NOMO-1 treated with dmso at 0.1 percent for 144 hours (cell line): ENCODE results near the gene GTF3C1.
"Not testable (repeated sequence)": the region's sequence is repeated elsewhere in the genome, so short reads cannot be mapped to it uniquely, and the experiment has no call there.

ENCODE experiments used
- DNase-seq: peaks from one replicate; lab custom pipeline; 2025; ENCODE audit not compliant: unreplicated experiment; lab: John Stamatoyannopoulos, UW

GTF3C1 gene

DNA sequence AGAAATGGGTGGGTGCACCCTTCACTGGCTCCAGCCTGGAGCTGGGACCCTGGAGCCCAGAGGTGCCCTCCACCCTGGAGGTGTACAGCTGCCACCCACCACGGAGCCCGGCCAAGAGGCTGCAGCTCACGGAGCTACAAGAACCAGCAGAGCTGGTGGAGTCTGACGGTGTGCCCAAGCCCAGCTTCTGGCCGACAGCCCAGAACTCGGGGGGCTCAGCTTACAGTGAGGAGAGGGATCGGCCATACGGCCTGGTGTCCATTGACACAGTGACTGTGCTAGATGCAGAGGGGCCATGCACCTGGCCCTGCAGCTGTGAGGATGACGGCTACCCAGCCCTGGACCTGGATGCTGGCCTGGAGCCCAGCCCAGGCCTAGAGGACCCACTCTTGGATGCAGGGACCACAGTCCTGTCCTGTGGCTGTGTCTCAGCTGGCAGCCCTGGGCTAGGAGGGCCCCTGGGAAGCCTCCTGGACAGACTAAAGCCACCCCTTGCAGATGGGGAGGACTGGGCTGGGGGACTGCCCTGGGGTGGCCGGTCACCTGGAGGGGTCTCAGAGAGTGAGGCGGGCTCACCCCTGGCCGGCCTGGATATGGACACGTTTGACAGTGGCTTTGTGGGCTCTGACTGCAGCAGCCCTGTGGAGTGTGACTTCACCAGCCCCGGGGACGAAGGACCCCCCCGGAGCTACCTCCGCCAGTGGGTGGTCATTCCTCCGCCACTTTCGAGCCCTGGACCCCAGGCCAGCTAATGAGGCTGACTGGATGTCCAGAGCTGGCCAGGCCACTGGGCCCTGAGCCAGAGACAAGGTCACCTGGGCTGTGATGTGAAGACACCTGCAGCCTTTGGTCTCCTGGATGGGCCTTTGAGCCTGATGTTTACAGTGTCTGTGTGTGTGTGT is 100.9 kb downstream of the GTF3C1 start:
- DNase-seq = no peak

DNA sequence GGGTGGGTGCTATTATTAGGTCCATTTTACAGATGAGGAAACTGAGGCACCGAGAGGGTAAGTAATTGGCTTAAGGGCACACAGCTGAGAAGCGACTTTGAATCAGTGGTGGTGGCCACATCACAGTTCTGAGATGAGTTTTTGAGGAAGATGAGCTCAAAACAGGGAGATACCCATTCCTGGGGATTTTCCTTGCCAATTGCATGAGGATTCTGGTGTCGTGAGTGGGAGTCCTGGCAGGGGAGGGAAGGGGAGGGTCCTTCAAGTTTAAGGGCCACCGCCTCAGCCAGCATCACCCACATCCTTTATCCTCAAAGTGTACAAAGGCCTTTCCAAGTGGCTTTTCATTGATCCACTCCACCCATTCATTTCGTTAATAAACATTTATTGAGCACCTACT is 102.4 kb downstream of the GTF3C1 start:
- DNase-seq = no peak

DNA sequence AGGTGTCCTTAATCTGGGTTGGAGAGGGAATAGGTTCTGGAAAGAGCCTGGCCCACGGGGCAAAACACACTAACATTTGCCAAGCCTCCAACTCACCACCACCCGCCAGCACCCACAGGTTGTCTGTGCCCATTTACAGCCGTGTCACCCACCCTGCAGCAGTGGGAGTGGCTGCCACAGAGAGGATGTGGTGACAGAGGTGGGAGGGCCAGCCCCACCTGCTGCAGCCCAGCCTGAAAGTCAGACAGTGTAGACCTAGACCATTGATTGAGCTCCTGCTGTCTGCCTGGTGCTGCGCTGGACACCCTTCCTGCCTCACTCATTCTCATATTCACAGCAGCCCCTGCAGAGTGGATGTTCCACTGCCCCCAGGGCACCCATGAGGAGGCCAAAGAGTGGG is 103.0 kb downstream of the GTF3C1 start:
- DNase-seq = no peak

DNA sequence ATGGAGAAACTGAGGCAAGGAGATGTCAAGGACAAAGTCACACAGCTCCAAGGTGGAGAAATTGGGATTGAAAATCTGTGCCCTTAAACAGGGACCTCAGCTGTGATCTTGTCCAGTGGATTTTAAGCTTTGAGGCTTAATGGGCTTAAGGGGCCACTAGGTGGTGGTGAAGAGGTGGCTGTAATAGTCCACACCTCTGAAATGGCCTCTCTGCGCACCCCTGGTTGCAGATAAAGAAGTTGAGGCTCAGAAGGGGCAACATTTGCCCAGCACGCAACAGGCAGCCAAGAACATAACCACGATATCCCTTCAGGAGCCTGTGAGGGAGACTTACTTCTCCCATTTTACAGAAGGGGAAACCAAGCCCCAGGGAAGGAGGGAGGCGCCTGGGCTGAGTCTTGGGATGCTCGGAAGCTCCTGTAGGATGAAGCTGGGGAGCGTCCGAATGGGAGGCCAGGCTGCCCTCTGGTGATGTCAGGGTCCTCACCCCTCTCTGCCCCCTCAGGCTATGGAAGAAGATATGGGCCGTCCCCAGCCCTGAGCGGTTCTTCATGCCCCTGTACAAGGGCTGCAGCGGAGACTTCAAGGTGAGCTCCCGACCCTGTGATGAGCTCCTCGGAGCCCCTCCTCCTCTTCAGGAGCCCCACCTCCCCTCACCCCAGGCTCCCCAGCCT is 104.1 kb downstream of the GTF3C1 start:
- no peak for DNase-seq

DNA sequence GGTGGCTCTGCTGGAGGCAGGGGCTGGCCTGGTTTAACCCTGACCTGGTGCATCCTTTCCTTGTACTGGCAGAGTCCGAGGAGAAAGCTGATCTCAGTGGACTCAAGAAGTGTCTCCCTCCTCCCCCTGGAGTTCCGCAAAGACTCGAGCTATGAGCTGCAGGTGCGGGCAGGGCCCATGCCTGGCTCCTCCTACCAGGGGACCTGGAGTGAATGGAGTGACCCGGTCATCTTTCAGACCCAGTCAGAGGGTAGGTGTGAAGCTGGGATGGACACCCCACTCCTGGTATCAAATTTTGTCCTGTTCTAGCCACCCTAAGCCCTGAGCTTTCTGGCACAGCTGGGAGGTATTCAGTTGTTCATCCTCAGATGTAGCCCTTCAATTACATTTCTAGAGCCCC is 105.2 kb downstream of the GTF3C1 start:
- no peak for DNase-seq

DNA sequence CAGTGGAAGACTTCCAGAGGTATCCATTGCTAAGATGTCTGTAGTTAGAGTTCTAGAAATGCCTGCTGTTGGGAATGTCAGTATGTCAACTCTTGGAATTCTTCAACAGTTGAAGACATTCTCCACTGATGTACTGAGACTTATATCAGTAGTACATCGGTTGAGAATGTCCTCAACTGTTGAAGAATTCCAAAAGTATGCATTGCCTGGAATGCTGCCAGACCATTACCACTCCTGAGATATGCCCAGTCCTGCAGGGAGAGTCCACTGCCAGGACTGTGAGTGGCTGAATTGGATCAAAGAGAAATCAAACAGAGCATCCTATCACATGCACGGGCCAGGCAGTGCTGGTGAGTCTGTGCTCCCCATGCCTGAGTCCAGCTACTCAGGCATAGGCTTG is 105.7 kb downstream of the GTF3C1 start:
- no peak for DNase-seq

GRCh38 chr16:27441998-27442397 is 107.7 kb downstream of the GTF3C1 start:
- no peak for DNase-seq

DNA sequence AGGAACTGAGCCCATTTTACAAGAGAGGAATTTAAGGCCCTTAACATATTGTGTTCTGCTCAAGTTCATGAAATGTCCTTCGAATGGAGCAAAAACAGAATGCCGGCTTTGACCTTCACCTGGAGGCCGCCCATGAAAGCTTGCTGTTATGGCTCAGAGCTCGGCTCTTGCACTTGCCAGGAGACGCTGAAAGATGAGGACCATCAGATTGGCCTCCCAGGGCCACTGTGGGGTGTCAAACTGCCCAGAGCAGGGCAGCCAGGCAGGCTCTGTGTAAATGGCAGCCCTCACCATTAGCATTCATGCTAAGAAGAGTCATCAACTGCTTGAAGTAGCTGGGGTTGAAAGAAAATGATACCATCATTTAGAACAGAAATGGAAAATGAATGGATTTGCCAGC is 108.4 kb downstream of the GTF3C1 start:
- no peak for DNase-seq

DNA sequence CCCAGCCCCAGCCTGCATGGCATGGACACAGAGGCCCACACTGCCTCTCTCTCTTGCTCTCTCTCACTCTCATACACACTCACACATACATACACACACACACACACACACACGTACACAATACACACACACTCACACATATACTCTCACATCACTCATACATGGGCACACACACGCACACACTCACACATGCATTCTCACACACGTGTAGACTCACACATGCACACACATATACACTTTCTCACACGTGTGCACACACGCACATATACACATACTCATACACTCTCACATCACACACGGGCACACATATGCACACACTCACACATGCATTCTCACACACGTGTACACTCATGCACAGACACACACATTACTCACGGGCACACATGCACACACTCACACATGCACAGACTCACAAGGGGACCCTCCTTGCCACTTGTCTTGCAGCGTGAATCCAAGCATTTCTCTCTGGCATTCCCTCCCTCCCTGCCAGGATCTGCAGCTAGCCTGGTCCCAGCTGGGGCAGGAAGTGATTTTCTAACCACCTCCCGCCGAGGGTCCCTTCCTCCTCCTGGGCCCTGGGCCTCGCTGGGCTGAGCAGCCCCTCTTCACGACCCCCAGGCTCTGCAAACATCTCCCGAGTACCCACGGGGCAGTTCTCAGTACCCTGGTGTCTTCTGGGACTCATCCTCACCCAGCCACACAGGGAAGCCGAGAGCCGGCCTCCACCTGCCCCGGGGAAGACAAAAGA is 110.3 kb downstream of the GTF3C1 start:
- no peak for DNase-seq

DNA sequence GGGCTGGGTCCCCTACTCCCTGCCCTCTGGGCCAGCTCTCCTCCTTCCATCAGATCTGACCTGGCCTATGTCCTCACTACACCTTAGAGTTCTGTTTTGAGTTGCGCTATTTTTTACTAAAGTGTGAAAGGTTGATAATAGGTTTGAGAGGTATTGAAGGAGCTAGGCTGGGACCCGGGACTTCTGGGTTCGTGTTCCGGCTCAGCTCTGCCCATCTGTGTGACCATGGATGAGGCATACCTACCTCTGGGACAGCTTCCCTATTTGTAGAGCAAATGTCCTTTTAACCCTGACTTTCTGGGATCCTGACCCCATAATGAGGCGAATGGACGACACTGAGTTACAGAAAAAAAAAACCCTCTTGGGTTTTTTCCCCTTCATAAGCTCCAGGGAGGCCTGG is 111.8 kb downstream of the GTF3C1 start:
- no peak for DNase-seq

GRCh38 chr16:27436921-27437650 is 112.6 kb downstream of the GTF3C1 start:
- no peak for DNase-seq

- DNase-seq = no peak
Observed at GRCh38 chr16:27436065-27436464, 113.6 kb downstream of the GTF3C1 start.

DNA sequence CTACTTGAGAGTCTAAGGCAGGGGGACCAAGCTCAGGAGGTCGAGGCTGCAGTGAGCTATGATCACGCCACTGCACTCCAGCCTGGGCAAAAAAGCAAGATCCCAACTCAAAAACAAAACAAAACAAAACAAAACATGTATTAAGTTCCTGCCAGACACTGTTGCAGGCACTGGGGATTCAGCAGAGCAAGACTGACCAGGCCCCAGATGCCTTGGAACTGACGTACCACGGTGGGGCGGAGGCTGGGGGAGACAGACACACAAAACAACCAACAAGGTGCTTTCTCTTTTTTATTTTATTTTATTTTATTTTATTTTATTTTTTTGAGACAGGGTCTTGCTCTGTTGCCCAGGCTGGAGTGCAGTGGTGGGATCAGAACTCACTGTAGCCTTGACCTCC is 114.6 kb downstream of the GTF3C1 start:
- not testable (repeated sequence) for DNase-seq

GRCh38 chr16:27434141-27435051 is 115.3 kb downstream of the GTF3C1 start:
- DNase-seq = no peak

DNA sequence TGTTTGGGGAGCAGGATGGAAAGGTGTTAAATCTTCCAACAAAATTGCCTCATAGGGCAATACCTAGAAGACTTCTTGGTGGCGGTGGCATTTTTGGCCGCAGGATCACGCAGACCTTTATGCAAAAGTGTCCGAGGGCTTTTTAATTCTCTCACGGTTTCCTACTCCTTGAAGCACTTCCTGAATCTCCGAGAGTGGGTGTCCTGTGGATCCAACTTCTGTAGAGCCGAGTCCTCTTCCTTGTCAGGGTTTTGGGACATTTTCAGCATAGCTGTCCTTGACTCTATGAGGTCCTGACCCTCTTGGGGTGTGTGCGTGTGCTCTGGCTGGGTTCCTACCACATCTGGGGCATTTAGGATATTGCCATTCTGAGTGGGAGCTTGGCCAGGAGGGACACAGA is 116.1 kb downstream of the GTF3C1 start:
- no peak for DNase-seq

- DNase-seq = not testable (repeated sequence)
Observed at GRCh38 chr16:27433191-27433590, 116.5 kb downstream of the GTF3C1 start.

DNA sequence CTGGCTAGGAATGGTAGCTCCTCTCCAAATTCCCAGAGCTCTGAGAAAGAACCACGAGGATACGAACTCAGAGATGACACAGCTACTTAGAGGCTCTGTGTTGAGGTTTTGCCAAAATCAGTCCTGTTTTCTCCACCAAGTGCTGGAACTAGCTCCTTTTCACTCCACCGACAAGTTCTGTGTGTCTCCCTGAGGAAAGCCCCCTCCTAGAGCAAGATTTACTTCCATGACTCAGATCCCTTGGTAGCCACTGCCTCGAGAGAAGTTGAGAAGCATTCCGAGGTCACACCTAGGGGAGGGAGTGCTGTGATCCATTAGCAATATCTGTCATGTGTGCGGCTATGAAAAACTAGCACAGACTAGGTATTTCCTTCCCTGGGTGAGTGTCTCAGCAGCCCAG is 117.2 kb downstream of the GTF3C1 start:
- no peak for DNase-seq

- DNase-seq = no peak
Observed at GRCh38 chr16:27431773-27432532, 117.8 kb downstream of the GTF3C1 start.

- DNase-seq = no peak
Observed at GRCh38 chr16:27430923-27431484, 118.7 kb downstream of the GTF3C1 start.
